ENCODE data around the gene WFDC6.

The WFDC6 gene

DNA sequence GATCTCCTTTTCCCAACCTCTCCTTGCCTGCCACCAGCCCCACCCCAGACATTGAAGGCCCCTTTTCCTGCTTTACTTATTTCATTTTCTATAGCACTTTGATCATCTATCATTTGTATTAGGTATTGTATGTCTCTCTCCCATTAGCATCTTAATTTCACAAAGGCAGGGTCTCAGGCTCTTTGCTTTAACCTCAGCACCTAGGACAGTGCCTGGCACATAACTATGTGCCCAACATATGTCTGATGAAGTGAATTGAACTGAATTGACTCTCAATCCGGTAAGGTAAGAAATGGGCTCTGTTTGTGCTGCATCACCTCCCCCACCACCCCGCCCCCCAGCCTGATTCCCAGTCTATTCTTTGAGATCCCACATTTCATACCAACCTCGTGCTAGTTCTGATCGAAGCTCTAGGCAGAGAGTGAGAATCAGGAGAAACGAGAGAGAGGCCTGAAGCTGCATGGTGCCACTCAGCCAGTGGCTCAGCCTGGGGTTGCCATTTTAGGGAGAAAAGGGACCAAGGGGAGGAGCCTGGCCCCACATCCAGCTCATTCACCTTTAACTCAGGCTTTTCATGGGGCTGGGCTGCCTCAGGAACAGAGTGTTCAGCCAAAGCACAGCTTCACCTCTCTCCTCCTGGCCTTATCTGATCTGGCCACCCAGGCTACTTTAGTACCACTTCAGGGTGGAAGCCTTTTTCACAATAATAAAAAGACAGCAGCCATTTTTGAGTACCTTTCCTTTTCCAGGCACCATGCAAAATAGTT is 24.0 kb downstream of the WFDC6 start, which contains the start of gene SPINT3:
Gene SPINT3 (minus strand): TSS at position 476 of the 767 bp plus-strand sequence. CDS start 14 bp downstream, at position 462.
- DNase-seq (ENCODE audit: low read depth): no peak

DNA sequence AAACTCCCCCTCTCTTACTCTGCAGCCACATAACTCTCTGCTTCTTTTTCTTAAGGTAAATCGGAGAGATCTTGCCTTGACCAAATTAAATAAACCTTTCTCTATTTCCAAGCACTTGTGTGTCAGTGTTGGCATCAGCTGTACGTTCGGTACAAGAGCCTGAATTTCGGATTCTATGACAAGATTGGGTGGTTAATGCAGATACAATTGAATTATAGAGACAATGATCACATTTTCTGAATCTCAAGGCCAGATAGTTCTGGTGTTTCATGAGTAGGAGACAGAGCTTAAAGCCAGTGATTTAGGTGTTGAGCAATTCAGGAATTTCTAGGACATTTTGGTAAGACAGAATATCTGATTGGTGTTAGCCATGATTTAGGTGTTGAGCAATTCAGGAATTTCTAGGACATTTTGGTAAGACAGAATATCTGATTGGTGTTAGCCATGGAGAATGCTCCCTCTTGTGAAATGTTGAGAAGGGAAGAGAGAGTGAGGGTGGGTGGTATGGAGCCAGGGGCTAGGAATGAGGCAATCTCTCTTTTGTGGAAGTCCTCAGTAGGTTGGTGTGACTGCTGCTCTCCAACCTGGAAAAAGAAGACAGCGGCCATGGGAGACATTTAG is 28.9 kb downstream of the WFDC6 start:
- DNase-seq (ENCODE audit: low read depth): no peak

DNA sequence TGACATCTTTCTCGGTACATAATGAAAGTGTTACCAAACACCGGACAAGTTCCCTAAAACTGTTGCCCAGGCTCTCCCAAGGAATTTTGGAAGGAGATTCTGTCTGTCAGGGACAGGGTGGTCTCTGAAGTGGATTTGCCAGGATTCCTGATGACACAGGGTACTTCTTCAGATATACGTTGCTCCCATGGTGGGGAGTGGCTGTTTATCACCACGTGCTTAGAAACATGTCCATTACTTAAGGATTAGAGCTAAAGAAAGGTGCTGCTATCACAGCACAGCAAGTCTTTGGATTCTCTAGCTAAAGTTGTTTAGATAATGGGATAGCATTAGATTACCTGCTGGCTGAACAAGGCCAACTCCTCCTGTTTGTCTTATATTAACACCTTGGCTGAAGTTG is 30.2 kb downstream of the WFDC6 start:
- no peak for DNase-seq (ENCODE audit: low read depth)

DNA sequence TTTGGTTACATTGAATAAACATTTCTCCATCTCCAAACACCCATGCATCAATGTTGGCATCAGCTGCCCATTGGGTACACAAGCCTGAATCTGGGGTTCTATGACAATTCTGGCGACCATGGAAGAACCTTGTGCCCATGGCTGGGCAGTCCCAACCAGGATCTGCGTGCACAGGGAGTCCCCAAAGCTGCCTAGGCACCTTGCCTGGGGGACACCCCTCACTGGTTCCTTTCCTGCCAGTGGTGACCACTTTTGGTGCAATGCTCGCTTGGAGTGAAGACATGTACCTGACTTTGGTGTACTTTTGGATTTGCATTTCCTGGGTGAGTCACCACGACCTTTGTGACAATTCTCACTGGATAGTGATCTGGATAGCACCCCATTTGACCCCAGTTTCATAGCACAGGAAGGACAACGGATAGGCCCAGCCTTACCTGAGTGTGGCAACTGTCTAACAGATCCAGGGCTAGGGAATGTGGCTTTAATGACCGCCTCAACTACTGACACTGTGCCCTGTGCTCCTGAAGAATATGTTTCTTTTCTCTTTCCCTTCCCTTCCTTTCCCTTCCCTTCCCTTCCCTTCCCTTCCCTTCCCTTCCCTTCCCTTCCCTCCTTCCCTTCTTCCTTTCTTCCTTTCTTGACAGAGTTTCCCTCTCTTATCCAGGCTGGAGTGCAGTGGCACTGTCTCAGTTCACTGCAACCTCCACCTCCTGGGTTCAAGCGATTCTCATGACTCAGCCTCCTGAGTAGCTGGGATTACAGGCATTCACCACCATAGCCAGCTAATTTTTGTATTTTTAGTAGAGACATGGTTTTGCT is 31.0 kb downstream of the WFDC6 start:
- no peak for DNase-seq (ENCODE audit: low read depth)

DNA sequence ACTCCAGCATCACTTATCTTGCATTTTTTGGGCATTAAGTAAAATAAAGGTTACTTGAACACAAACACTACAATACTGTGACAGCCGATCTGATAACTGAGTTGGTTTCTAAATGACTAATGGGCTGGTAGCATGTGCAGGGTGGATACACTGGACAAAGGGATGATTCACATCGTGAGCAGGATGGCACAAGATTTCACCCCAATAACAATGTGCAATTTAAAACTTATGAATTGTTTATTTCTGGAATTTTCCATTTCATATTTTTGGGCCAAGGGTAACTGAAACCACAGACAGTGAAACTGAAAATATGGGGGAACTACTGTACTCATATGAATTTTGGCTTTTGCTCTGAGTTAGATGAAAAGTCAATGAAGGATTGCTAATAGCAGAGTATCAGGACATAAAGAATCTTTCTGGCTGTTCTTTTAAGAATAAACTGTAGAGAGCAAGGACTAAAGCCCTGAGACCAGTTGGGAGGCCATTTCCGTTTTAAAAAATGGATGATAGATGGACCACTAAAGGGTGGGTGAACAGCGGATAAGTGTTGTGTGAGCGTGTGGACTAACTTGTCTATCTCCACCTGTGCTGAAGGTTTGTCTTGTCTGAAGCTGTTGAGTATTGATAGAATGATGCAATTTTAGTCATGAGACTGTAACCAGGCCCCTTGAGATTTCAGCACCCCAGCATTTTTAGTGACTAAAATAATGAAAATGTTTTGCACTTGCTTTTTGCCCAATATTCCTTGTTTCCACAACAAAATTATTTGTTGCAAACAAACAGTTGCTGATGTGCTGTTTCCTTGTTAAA is 32.1 kb downstream of the WFDC6 start:
- DNase-seq (ENCODE audit: low read depth): no peak

DNA sequence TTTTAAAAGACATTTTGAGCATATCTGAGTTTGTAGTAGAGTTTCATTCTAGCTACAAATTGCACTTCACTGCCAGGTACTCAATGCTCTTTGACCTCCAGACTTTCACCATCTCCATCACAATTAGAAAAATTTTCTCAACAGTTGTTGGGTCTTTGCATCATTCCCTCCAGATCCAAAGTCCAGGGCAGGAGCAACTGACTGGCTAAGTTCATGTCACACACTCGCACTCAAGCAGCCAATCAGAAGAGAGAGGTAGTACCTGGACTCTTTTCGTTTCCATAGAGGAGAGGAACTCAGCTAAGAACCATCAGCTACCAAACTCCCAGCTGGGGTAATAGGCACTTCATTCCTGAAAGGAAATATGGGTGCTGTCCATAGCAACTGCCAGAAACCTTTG is 32.9 kb downstream of the WFDC6 start:
- no peak for DNase-seq (ENCODE audit: low read depth)

DNA sequence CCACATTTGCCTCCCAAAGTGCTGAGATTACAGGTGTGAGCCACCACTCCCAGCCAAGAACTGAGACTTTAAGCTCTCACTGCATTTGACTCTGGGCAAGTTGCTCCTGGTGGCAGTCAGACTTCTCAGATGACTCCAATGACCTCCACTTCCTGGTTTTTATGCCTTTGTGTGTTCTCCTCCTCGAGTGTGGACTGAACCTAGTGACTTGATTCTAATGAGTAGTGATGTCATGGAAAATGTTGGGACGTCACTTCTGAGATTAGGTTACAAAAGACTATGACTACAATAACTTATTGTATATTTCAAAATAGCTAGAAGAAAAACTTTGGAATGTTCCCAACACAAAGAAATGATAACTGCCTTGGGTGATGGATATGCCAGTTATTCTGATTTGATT is 35.9 kb downstream of the WFDC6 start:
- no peak for DNase-seq (ENCODE audit: low read depth)

DNA sequence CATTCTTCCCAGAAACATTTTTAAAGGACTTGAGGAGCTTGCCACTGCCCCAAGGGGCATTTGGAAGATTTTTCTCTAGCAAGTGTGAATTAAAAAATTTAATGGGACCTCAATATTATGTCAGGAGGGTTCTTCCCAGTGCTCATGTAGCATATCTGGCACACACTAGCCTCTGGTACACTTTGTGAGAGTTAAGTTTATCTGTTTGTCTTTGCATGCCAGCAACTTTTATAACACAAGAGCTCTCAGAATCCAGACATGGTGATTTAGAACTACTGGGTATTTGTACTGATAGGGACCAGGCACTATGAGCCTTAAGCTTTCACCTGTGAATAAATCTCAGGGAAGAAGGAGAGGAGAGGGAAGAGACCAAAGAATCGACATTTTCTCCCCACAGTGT is 36.7 kb downstream of the WFDC6 start:
- DNase-seq (ENCODE audit: low read depth): no peak

DNA sequence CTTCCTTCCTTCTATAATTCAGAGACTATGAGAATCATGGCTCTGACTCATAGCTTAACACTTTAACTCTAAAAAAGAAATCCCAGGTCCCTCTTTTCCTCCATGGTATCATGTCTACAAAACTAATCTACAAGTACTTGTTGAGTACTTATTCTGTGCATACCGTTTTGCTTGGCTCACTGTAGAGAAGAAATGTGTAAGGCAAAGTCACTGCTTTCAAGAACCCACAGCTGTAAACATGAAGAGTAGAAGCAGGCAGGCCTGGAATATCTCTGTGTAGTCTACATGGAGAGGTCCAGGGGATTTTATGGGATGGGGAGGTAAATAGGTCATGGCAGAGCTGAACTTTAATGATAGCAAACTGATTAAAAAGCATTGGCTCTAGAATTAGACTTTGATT is 37.7 kb downstream of the WFDC6 start:
- no peak for DNase-seq (ENCODE audit: low read depth)

DNA sequence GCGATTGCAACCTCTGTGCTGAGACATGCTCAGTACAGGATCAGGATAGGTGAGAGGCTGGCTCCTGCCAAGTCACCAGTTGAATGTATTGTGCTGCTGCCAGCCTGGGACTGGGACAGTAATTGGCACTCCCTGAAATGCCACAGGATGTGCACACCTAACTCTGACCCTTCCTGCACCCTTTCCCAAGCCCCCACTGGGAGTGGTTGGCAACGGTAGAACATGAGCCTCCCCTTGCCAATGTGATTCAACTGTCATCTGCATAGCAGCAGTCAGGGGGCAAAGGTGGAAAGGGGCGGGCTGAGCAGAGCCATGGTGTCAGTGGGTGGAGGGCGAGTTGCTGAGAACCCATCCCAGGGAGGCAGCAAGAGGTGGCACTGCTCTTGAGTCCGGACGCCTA is 39.3 kb downstream of the WFDC6 start:
- no peak for DNase-seq (ENCODE audit: low read depth)

DNA sequence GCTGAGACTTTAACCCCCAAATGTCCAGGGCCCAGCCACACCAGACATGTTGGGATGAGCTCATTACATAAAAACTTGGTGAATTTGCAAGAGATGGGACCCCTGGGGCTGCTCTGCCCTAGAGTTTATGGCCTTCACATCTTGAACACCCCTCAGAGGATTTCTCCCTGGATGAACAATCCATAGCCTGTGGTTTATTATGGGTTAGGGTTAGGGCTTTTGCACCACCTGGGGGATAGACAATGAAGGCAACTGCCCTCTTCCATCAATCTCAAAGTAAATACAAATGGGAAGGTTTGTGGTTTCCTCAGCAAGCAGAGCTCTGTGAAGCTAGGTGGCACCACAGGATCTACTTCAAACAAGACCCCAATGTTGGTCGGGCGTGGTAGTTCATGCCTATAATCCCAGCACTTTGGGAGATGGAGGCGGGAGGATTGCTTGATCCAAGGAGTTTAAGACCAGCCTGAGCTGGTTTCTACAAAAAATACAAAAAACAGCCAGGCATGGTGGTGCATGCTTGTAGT is 41.2 kb downstream of the WFDC6 start:
- DNase-seq (ENCODE audit: low read depth): no peak

DNA sequence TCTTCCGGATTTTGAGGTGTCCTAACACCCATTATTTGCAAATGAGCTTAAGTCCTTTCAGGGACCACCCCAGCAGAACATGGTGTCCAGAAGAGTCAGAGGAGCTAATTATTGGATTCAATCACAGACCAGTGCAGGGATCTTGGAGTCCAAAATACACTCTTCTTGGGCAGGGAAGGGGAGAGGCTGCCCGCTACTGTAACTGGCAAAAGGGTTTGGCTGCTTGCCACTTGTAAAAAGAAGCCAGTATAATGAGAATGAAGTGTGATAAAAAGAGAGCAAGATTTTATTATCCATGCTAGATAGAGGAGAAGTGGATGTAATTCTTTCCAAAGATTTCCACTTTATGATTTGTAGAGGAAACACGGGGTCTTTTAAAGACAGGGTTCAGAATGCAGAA is 43.1 kb downstream of the WFDC6 start:
- no peak for DNase-seq (ENCODE audit: low read depth)

DNA sequence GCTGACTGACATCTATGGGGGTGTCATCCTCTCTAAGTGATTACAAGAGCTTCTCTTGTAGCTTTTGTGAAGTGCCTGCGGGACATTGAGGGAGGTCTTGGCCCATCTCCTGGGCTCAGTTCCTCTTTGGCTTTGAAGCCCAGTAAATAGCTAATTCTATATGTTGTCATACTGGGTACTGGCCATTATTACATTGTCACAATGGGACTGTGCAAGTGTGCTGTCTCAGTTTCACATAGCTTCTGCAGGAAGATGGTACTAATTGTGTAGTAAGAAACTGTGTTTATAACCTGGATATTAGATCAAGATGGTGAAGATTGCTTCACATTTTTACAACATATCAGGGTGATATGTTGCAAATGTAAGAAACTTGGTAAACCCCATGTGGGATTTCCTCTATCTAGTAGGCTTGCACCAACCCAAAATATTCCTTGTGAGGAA is 43.8 kb downstream of the WFDC6 start:
- DNase-seq (ENCODE audit: low read depth): no peak

DNA sequence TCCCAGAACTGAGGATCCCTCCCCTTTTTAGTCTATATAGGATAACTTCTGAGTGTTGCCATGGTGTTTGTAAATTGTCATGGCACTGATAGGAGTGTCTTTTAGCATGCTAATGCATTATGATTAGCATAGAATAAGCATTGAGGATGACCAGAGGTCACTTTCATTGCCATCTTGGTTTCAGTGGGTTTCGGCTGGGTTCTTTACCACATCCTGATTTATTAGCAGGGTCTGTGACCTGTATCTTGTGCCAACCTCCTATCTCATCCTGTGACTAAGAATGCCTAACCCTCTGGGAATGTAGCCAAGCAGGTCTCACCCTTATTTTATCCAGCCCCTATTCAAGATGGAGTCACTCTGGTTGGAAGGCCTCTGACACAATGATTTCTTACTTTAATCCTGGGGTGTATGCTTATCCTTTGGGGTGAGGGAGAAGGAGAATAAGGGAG is 50.2 kb downstream of the WFDC6 start:
- no peak for DNase-seq (ENCODE audit: low read depth)

DNA sequence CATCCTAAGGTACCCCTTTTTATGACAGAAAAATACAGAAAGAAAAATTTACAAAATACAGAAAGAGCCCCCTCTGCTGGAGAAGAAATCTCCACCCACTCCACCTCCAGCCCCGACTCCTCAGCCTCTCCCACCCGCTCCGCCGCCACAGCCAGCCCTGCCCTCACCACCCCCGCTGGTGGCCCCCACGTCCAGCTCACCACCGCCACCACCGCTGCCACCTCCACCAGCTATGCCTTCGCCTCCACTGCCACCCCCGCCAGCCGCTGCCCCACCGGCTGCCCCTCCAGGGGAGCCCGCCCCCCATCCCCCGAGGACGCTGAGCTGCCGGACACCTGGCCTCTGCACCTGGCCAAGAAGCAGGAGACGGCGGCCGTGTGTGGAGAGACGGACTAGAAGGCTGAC is 52.0 kb downstream of the WFDC6 start:
- no peak for DNase-seq (ENCODE audit: low read depth)

DNA sequence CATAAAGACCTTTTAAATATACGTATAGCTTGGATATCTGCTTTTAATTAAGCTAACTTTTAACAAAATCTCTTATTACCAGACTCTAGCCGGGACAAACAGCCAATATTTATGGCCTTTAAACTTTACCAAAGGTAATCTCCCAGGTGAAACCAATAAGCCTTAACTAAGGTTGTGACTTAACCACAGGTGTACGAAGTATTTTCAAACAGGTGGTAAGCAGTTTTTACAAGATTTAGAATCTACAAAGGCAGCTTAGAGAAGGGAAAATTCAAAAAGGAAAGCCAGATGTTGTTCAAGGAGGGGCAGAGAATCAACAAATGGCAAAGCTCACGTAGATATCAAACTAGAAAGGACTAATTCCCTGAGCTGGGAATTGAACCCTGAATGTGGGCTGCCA is 53.9 kb downstream of the WFDC6 start:
- DNase-seq (ENCODE audit: low read depth): no peak

DNA sequence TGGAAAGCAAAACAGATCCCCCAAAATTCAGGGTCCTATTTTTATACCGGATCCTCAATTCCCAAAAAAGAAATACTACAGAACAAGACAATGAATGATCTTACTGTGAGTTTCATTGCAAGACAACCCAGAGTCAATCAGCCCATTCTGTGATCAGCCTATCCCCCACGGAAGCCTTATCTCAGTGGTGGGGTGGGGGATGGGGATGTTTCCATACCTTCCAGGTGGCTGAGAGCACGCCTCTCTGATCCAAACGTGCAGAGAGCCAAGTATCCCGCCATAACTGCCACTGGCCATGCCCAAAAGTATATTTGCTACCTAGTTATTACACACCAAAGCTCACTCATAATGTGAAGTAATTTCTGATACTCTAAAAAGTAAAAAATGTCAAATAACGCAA is 54.6 kb downstream of the WFDC6 start:
- DNase-seq (ENCODE audit: low read depth): no peak

Data from GM04503 (cell line).